GM18520 (cell line): Measurements from ENCODE around the gene RND2.
"Not testable (repeated sequence)": the region's sequence is repeated elsewhere in the genome, so short reads cannot be mapped to it uniquely, and the experiment has no call there.

Experiments
- ATAC-seq: cut with Tn5 transposase; IDR thresholded peaks from one replicate; pipeline ENCODE4 v1.9.1; 2021; ENCODE audit not compliant: unreplicated experiment

RND2 gene

GRCh38 chr17:43024407-43025289 lies at the start of gene RND2:
Gene RND2, plus strand, starts transcription at chr17:43025231. Its CDS starts 117 bp downstream, at chr17:43025348.
- ATAC-seq = no peak

- no peak for ATAC-seq
These were observed 49.8 kb upstream of the RND2 start for GRCh38 chr17:42975265-42975664.

- ATAC-seq = not testable (repeated sequence)
These were observed 49.3 kb upstream of the RND2 start for GRCh38 chr17:42975701-42976100.

GRCh38 chr17:42979511-42980273 lies 45.3 kb upstream of the RND2 start, which contains the start of gene PTGES3L:
Gene PTGES3L, minus strand, starts transcription at chr17:42980080. Its CDS starts 27 bp downstream, at chr17:42980053.
- peak; percentile 8 for ATAC-seq

- peak; percentile 57 for ATAC-seq
These were observed 44.7 kb upstream of the RND2 start, which contains the start of gene RUNDC1 for GRCh38 chr17:42980274-42980765. Gene RUNDC1, plus strand, starts transcription at chr17:42980565. Its CDS starts 12 bp downstream, at chr17:42980577.

- ATAC-seq = peak; percentile 35
These were observed 44.1 kb upstream of the RND2 start for GRCh38 chr17:42980766-42981397.

- no peak for ATAC-seq
These were observed 42.8 kb upstream of the RND2 start for GRCh38 chr17:42982266-42982665.

GRCh38 chr17:42985225-42985624 lies 39.8 kb upstream of the RND2 start:
- ATAC-seq = no peak

GRCh38 chr17:42989141-42989540 lies 35.9 kb upstream of the RND2 start:
- no peak for ATAC-seq

- ATAC-seq = no peak
These were observed 35.0 kb upstream of the RND2 start for GRCh38 chr17:42989726-42990652.

GRCh38 chr17:42991471-42991870 lies 33.6 kb upstream of the RND2 start:
- no peak for ATAC-seq

- no peak for ATAC-seq
These were observed 32.2 kb upstream of the RND2 start for GRCh38 chr17:42992872-42993271.

- not testable (repeated sequence) for ATAC-seq
These were observed 31.1 kb upstream of the RND2 start for GRCh38 chr17:42993913-42994312.

GRCh38 chr17:42997390-42997983 lies 27.5 kb upstream of the RND2 start:
- ATAC-seq = no peak

GRCh38 chr17:42997984-42998938 lies 26.8 kb upstream of the RND2 start, which contains the start of gene RPL27:
Gene RPL27, plus strand, starts transcription at chr17:42998419. Its CDS starts 332 bp downstream, at chr17:42998751.
- peak; percentile 96 for ATAC-seq

- no peak for ATAC-seq
These were observed 26.0 kb upstream of the RND2 start for GRCh38 chr17:42999003-42999525.

- not testable (repeated sequence) for ATAC-seq
These were observed 24.1 kb upstream of the RND2 start for GRCh38 chr17:43000894-43001293.

- ATAC-seq = no peak
These were observed 21.4 kb upstream of the RND2 start for GRCh38 chr17:43003542-43004172.
